Nephron (organoid): Measurements from ENCODE around the gene KLHL25.

Experiments
- H3K27ac Mint-ChIP-seq, 3 experiments: 2 replicates each; pipeline ENCODE4 v1.8.0; 2020; ENCODE audit warnings: mixed read lengths in 3 of 3, mild to moderate bottlenecking in 2 of 3, moderate library complexity in 1 of 3
- H3K27me3 Mint-ChIP-seq: 2 replicates; pipeline ENCODE4 v1.8.0; 2021; ENCODE audit warnings: low read depth, mild to moderate bottlenecking, moderate library complexity, mixed read lengths
- H3K36me3 Mint-ChIP-seq: 2 replicates; pipeline ENCODE4 v1.8.0; 2020; ENCODE audit warnings: low read depth, mixed read lengths
- H3K4me1 Mint-ChIP-seq: 2 replicates; pipeline ENCODE4 v1.8.0; 2020; ENCODE audit warnings: mixed read lengths
- H3K4me3 Mint-ChIP-seq, 3 experiments: 2 replicates each; pipeline ENCODE4 v1.8.0; 2020; ENCODE audit warnings: mild to moderate bottlenecking in 3 of 3, mixed read lengths in 3 of 3, moderate library complexity in 2 of 3
- H3K9me3 Mint-ChIP-seq: 2 replicates; pipeline ENCODE4 v1.8.0; 2020; ENCODE audit warnings: mixed read lengths
- CTCF ChIP-seq, 3 experiments: fragments of 200-600 bp; sonication (generic); IDR thresholded peaks; one replicate each; pipeline ENCODE4 v1.5.0; 2021; ENCODE audit warnings: antibody characterized with exemption in 3 of 3; ENCODE audit not compliant: unreplicated experiment in 3 of 3

The KLHL25 gene

GRCh38 chr15:85782064-85782463 is 12.7 kb downstream of the KLHL25 start:
- peaks cover 72% of the 10 kb centered on the region for H3K4me1 Mint-ChIP-seq
- H3K4me3 Mint-ChIP-seq: no peak overlapping the region
- peak overlapping the region; percentile 27 to 81 (median 53) for H3K27ac Mint-ChIP-seq
- H3K9me3 Mint-ChIP-seq: no peaks in the 10 kb centered on the region
- no peaks in the 10 kb centered on the region for H3K36me3 Mint-ChIP-seq
- no peak for TF ChIP-seq CTCF (IDR thresholded peaks at IDR 0.05; ENCODE audit: unreplicated experiment in 3 of 3)
- H3K27me3 Mint-ChIP-seq: no peaks in the 10 kb centered on the region

- H3K27ac Mint-ChIP-seq: peak overlapping the region in 1 of 3 experiments; percentile 52
- H3K4me1 Mint-ChIP-seq: peaks cover 66% of the 10 kb centered on the region
- TF ChIP-seq CTCF (IDR thresholded peaks at IDR 0.05; ENCODE audit: unreplicated experiment in 3 of 3): no peak
- H3K27me3 Mint-ChIP-seq: no peaks in the 10 kb centered on the region
- H3K9me3 Mint-ChIP-seq: no peaks in the 10 kb centered on the region
- H3K4me3 Mint-ChIP-seq: no peak overlapping the region
- no peaks in the 10 kb centered on the region for H3K36me3 Mint-ChIP-seq
Observed at GRCh38 chr15:85781099-85781498, 13.6 kb downstream of the KLHL25 start.

- Mint-ChIP-seq H3K27ac (peak overlapping the region; percentile 36 to 80 (median 49)), H3K4me1 (peaks cover 60% of the 10 kb centered on the region), H3K27me3 (no peaks in the 10 kb centered on the region), H3K36me3 (no peaks in the 10 kb centered on the region), H3K9me3 (no peaks in the 10 kb centered on the region), H3K4me3 (no peak overlapping the region)
- no peak for TF ChIP-seq CTCF (IDR thresholded peaks at IDR 0.05; ENCODE audit: unreplicated experiment in 3 of 3)
Observed at GRCh38 chr15:85780225-85780985, 14.3 kb downstream of the KLHL25 start.

GRCh38 chr15:85779249-85779648 is 15.5 kb downstream of the KLHL25 start:
- peak overlapping the region in 2 of 3 experiments; percentile 27 to 80 for H3K27ac Mint-ChIP-seq
- no peaks in the 10 kb centered on the region for H3K9me3 Mint-ChIP-seq
- no peaks in the 10 kb centered on the region for H3K27me3 Mint-ChIP-seq
- H3K4me1 Mint-ChIP-seq: peaks cover 58% of the 10 kb centered on the region
- TF ChIP-seq CTCF (IDR thresholded peaks at IDR 0.05; ENCODE audit: unreplicated experiment in 3 of 3): no peak
- H3K4me3 Mint-ChIP-seq: no peak overlapping the region
- no peaks in the 10 kb centered on the region for H3K36me3 Mint-ChIP-seq

GRCh38 chr15:85778107-85778776 is 16.5 kb downstream of the KLHL25 start:
- Mint-ChIP-seq H3K4me3 (no peak overlapping the region), H3K36me3 (no peaks in the 10 kb centered on the region), H3K27ac (peak overlapping the region; percentile 70 to 90 (median 77)), H3K27me3 (no peaks in the 10 kb centered on the region), H3K9me3 (no peaks in the 10 kb centered on the region), H3K4me1 (peaks cover 60% of the 10 kb centered on the region)
- no peak for TF ChIP-seq CTCF (IDR thresholded peaks at IDR 0.05; ENCODE audit: unreplicated experiment in 3 of 3)
